ENCODE measurements around the gene ZFP91.

- TF ChIP-seq POLR2A (IDR thresholded peaks at IDR 0.05) (no peak), CTCF (IDR thresholded peaks at IDR 0.05) (no peak)
These were observed 42.9 kb downstream of the ZFP91 start for GRCh38 chr11:58621586-58622262.

All from breast epithelium (tissue), 3 donors.